Nephron progenitor cell (in vitro differentiated cells): ENCODE results near the gene IDH2.
"Not testable (repeated sequence)": the region's sequence is repeated elsewhere in the genome, so short reads cannot be mapped to it uniquely, and the experiment has no call there.

Experiments used
- DNase-seq: peaks from one replicate; pipeline ENCODE4 v3.0.0; 2021
- H3K27ac Mint-ChIP-seq: 2 replicates; pipeline ENCODE4 v1.8.0; 2021; ENCODE audit warnings: mild to moderate bottlenecking, moderate library complexity, mixed read lengths
- H3K27me3 Mint-ChIP-seq: 2 replicates; pipeline ENCODE4 v1.8.0; 2021; ENCODE audit warnings: mild to moderate bottlenecking, low read depth, mixed read lengths; ENCODE audit not compliant: poor library complexity
- H3K36me3 Mint-ChIP-seq: 2 replicates; pipeline ENCODE4 v1.8.0; 2021; ENCODE audit warnings: low read depth, mixed read lengths
- H3K4me1 Mint-ChIP-seq: 2 replicates; pipeline ENCODE4 v1.8.0; 2021; ENCODE audit warnings: mixed read lengths
- H3K4me3 Mint-ChIP-seq: 2 replicates; pipeline ENCODE4 v1.8.0; 2021; ENCODE audit warnings: mild to moderate bottlenecking, moderate library complexity, mixed read lengths
- H3K9me3 Mint-ChIP-seq: 2 replicates; pipeline ENCODE4 v1.8.0; 2021; ENCODE audit warnings: mild to moderate bottlenecking, moderate library complexity, mixed read lengths
- TF ChIP-seq, protein P1 (sequence below): fragments of 200-600 bp; sonication (generic); IDR thresholded peaks from 2 replicates; pipeline ENCODE4 v1.5.0; 2021; ENCODE audit warnings: antibody characterized with exemption

Gene IDH2

DNA sequence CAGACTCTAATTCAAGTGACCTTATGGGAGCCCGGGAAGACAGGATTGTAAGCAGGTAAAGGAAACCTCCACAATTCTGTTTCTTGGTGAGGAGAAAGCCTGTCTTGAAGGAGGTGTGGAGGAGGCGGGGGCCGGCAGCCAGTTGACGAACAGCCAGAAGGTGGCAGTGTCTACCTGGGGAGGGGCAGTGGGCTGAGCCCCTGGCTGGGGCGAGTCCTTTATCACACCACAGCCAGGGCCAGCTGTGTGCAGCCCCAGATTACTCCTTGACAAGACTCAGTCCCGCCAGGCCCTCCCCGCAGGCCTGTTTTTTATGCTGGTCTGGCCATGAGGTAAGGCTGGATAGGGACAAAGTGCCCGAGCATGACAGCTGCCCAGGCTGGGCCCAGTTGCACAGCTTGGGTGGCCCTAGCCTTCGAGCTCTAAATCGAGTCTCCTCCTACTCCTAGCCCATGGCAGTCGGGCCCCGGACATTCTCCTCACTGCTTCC lies 40.9 kb upstream of the IDH2 start:
- Mint-ChIP-seq H3K4me3 (no peak overlapping the region), H3K36me3 (no peaks in the 10 kb centered on the region), H3K4me1 (peaks cover 37% of the 10 kb centered on the region), H3K27ac (peak overlapping the region; percentile 51), H3K27me3 (peaks cover 3% of the 10 kb centered on the region), H3K9me3 (peaks cover 11% of the 10 kb centered on the region)
- TF ChIP-seq, protein P1, sequence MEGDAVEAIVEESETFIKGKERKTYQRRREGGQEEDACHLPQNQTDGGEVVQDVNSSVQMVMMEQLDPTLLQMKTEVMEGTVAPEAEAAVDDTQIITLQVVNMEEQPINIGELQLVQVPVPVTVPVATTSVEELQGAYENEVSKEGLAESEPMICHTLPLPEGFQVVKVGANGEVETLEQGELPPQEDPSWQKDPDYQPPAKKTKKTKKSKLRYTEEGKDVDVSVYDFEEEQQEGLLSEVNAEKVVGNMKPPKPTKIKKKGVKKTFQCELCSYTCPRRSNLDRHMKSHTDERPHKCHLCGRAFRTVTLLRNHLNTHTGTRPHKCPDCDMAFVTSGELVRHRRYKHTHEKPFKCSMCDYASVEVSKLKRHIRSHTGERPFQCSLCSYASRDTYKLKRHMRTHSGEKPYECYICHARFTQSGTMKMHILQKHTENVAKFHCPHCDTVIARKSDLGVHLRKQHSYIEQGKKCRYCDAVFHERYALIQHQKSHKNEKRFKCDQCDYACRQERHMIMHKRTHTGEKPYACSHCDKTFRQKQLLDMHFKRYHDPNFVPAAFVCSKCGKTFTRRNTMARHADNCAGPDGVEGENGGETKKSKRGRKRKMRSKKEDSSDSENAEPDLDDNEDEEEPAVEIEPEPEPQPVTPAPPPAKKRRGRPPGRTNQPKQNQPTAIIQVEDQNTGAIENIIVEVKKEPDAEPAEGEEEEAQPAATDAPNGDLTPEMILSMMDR: peak; percentile 78
- DNase-seq: peak; percentile 84

DNA sequence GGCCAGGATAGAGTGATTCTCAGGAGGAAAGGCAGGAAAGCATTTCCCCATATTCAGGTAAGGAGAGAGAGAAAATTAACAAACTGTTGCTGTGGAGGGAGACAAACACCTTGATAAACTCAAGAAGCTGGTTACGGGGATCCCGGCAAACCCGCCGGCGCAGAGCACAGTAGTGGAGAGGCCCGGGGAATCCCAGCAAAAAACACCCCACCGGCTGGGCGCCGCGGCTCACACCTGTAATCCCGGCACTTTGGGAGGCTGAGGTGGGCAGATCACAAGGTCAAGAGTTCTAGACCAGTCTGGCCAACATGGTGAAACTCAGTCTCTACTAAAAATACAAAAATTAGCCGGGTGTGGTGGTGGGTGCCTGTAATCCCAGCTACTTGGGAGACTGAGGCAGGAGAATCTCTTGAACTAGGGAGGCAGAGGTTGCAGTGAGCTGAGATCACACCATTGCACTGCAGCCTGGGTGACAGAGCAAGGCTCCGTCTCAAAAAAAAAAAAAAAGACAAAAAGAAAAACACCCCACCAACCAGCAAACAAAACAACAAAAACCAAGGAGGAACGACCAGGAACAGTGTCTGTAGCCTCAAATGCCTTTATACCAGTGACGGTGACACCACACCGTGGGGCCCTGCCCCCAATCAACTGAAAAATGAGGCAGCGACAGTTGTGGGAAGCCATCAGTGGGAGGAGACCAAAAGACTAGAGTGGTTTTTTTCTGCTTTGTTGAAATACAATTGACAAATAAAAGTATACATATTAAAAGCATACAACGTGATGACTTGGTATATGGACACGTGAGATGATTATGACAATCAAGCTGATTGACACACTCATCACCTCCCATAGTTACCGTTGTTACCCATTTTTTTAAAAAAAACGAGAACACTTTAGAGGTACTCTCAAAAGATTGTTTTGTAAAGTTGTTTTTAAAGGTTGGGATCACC lies 40.2 kb upstream of the IDH2 start:
- Mint-ChIP-seq H3K4me1 (peaks cover 37% of the 10 kb centered on the region), H3K27ac (no peak overlapping the region), H3K36me3 (no peaks in the 10 kb centered on the region), H3K27me3 (peaks cover 3% of the 10 kb centered on the region), H3K4me3 (peak overlapping the region; percentile 8), H3K9me3 (peaks cover 11% of the 10 kb centered on the region)
- no peak for DNase-seq
- TF ChIP-seq, protein P1: no peak

DNA sequence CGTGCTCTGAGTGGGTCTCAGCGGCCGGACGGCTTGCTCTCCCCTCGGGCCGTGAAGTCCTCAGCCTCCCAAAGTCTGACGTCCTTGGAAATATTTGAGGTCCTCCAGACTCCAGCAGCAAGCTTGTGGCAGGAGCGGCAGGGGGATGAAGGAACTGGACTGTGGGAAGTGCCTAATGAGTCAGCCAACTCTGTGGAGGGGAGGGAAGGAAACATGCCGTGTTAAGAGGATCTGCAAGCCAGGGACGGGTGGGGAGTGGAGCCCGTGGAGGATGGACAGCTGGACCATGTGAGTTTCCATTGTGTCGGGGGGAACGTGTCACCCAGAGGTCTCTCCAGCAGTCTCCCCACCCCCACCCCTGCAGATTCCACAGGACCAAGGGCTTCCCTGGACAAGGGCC lies 39.4 kb upstream of the IDH2 start:
- no peak for DNase-seq
- H3K4me1 Mint-ChIP-seq: peaks cover 37% of the 10 kb centered on the region
- H3K27me3 Mint-ChIP-seq: peaks cover 3% of the 10 kb centered on the region
- H3K36me3 Mint-ChIP-seq: no peaks in the 10 kb centered on the region
- H3K4me3 Mint-ChIP-seq: no peak overlapping the region
- TF ChIP-seq, protein P1: no peak
- no peak overlapping the region for H3K27ac Mint-ChIP-seq
- H3K9me3 Mint-ChIP-seq: peaks cover 11% of the 10 kb centered on the region

DNA sequence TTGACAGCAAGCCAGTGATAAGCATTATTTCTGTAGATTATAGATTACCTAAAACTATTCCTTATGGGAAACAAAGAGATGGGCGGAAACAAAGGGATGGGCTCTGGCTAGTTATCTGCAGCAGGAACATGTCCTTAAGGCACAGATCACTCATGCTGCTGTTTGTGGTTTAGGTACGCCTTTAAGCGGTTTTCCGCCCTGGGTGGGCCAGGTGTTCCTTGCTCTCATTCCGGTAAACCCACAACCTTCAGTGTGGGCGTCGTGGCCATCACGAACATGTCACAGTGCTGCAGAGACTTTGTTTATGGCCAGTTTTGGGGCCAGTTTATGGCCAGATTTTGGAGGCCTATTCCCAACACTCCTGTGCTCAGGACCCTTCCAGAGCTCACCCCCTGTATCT lies 37.3 kb upstream of the IDH2 start:
- H3K4me1 Mint-ChIP-seq: peaks cover 27% of the 10 kb centered on the region
- not testable (repeated sequence) for H3K27me3 Mint-ChIP-seq, H3K4me3 Mint-ChIP-seq, DNase-seq, H3K36me3 Mint-ChIP-seq, H3K27ac Mint-ChIP-seq
- H3K9me3 Mint-ChIP-seq: peaks cover 11% of the 10 kb centered on the region

DNA sequence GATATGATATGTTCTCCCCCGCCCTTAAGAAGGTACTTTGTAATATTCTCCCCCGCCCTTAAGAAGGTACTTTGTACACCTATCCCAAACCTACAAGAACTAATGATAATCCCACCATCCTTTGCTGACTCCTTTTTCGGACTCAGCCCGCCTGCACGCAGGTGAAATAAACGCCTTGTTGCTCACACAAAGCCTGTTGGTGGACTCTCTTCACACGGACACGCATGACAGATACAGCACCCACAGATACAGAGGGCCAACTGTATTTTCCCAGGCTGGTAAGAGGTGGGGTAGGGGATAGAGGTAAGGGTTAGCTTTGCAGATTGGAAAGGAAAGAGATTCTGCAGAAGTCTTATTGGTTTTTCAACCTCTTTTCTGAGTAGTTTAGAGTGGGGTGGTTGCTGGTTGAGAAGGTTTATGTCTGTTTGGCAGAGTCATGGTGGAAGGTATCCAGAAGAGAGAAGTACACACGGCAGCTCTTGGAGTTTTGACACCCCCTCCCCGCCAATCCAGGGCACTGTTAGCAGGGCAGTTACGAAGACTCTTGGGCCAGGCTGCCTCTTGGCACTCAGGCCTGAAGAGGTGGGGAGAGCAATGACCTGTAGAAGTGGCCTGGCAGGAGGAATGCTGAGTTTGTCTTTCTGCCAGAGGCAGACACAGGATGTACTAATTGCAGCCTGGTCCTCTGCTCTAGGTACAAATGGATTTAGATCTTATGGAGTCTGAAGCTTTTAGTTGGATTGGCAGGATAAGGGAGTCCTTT lies 36.0 kb upstream of the IDH2 start:
- TF ChIP-seq, protein P1: no peak
- H3K27ac Mint-ChIP-seq: no peak overlapping the region
- H3K36me3 Mint-ChIP-seq: no peaks in the 10 kb centered on the region
- peaks cover 18% of the 10 kb centered on the region for H3K9me3 Mint-ChIP-seq
- H3K4me3 Mint-ChIP-seq: no peak overlapping the region
- H3K4me1 Mint-ChIP-seq: peaks cover 31% of the 10 kb centered on the region
- no peak for DNase-seq
- peaks cover 7% of the 10 kb centered on the region for H3K27me3 Mint-ChIP-seq

DNA sequence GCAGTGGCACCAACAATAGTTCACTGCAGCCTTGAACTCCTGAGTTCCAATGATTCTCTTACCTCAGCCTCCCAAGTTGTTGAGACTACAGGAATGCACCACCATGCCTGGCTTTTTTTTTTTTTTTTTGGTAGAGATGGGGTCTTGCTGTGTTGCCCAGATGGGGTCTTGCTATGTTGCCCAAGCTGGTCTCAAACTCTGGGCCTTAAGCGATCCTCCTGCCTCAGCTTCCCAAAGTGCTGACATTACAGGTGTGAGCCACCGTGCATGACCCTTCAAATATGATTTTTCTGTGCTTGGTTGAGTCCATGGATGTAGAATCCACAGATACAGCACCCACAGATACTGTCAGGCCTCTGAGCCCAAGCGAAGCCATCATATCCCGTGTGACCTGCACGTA lies 30.2 kb upstream of the IDH2 start:
- no peak for DNase-seq
- no peaks in the 10 kb centered on the region for H3K36me3 Mint-ChIP-seq
- peaks cover 7% of the 10 kb centered on the region for H3K9me3 Mint-ChIP-seq
- H3K4me3 Mint-ChIP-seq: no peak overlapping the region
- peaks cover 24% of the 10 kb centered on the region for H3K27me3 Mint-ChIP-seq
- H3K4me1 Mint-ChIP-seq: peaks cover 17% of the 10 kb centered on the region
- H3K27ac Mint-ChIP-seq: no peak overlapping the region
- TF ChIP-seq, protein P1: no peak
